ENCODE results near the gene ZNF665.
A peak's percentile ranks its signal among the peaks of the same experiment; 100 is the strongest.
"Not testable (repeated sequence)": the region's sequence is repeated elsewhere in the genome, so short reads cannot be mapped to it uniquely, and the experiment has no call there.

ZNF665 gene

GRCh38 chr19:53192771-53193534 is at the start of gene ZNF665:
Gene ZNF665 (minus strand): TSS chr19:53193358. CDS start chr19:53182898, 10,460 bp downstream.
- DNase-seq, result peak; percentile 35 to 59 (median 48)

- DNase-seq, result no peak
Measured at GRCh38 chr19:53237114-53237777, 44.1 kb upstream of the ZNF665 start.

- DNase-seq, result no peak
Measured at GRCh38 chr19:53224606-53225005, 31.4 kb upstream of the ZNF665 start.

- DNase-seq, result not testable (repeated sequence)
Measured at GRCh38 chr19:53222716-53223115, 29.6 kb upstream of the ZNF665 start.

GRCh38 chr19:53212703-53213320 is 19.7 kb upstream of the ZNF665 start:
- no peak for DNase-seq

GRCh38 chr19:53211554-53211953 is 18.4 kb upstream of the ZNF665 start:
- not testable (repeated sequence) for DNase-seq

GRCh38 chr19:53196777-53197396 is 3.7 kb upstream of the ZNF665 start:
- peak; percentile 87 to 98 (median 96) for DNase-seq

GRCh38 chr19:53195265-53195903 is 2.2 kb upstream of the ZNF665 start:
- DNase-seq, result peak; percentile 5 to 49 (median 30)

GRCh38 chr19:53193535-53194222 is 521 bp upstream of the ZNF665 start:
- DNase-seq, result no peak

GRCh38 chr19:53190253-53190652 is 2.9 kb downstream of the ZNF665 start:
- no peak for DNase-seq

GRCh38 chr19:53189691-53190198 is 3.4 kb downstream of the ZNF665 start:
- DNase-seq, result not testable (repeated sequence)

GRCh38 chr19:53185155-53185882 is 7.8 kb downstream of the ZNF665 start:
- DNase-seq, result not testable (repeated sequence)

GRCh38 chr19:53183146-53183764 is 9.9 kb downstream of the ZNF665 start:
- no peak for DNase-seq

- no peak for DNase-seq
Measured at GRCh38 chr19:53182202-53182601, 11.0 kb downstream of the ZNF665 start.

GRCh38 chr19:53177986-53178385 is 15.2 kb downstream of the ZNF665 start:
- DNase-seq, result no peak

GRCh38 chr19:53172889-53173288 is 20.3 kb downstream of the ZNF665 start:
- DNase-seq, result no peak

GRCh38 chr19:53165691-53166091 is 27.5 kb downstream of the ZNF665 start:
- DNase-seq, result no peak

GRCh38 chr19:53161123-53161522 is 32.0 kb downstream of the ZNF665 start:
- no peak for DNase-seq

- DNase-seq, result no peak
Measured at GRCh38 chr19:53160350-53160749, 32.8 kb downstream of the ZNF665 start.

- DNase-seq, result peak in 2 of 4 experiments; percentile 3 to 8
Measured at GRCh38 chr19:53158119-53158656, 35.0 kb downstream of the ZNF665 start.
